GM12878 (cell line): ENCODE measurements around the gene MICALL1. TPM values are rescaled to one million over a fixed set of nuclear protein-coding genes. Genes with fewer than 3 reads are reported as not detected.

ENCODE experiments used
- BMI1 ChIP-seq: fragments of 450-650 bp; IDR thresholded peaks from 2 replicates; pipeline ENCODE4 v1.6.1; 2016; ENCODE audit warnings: mild to moderate bottlenecking, moderate library complexity, borderline replicate concordance
- CBX3 ChIP-seq: fragments of 200-600 bp; sonication (generic); IDR thresholded peaks from 2 replicates; pipeline ENCODE4 v1.6.1; 2016; ENCODE audit warnings: low read depth, borderline replicate concordance
- CBX5 ChIP-seq: sonication (generic); IDR thresholded peaks from 2 replicates; pipeline ENCODE4 v1.6.1; 2016; ENCODE audit warnings: low read depth, moderate library complexity, mild to moderate bottlenecking, inconsistent platforms
- CEBPZ ChIP-seq: fragments of 150-350 bp; IDR thresholded peaks from 2 replicates; pipeline ENCODE4 v1.6.1; 2016; ENCODE audit warnings: low read depth, low read length
- CUX1 ChIP-seq: IDR thresholded peaks from 2 replicates; pipeline ENCODE4 v1.6.1; 2012; ENCODE audit warnings: improper control_type of control experiment, low read depth, low read length; ENCODE audit not compliant: insufficient replicate concordance
- EED ChIP-seq: sonication (generic); IDR thresholded peaks from 2 replicates; pipeline ENCODE4 v1.6.1; 2016; ENCODE audit warnings: antibody characterized with exemption, low read depth
- HDGF ChIP-seq: fragments of 450-650 bp; IDR thresholded peaks from 2 replicates; pipeline ENCODE4 v1.6.1; 2016; ENCODE audit warnings: antibody characterized with exemption
- HSF1 ChIP-seq: fragments of 150-350 bp; IDR thresholded peaks from 2 replicates; pipeline ENCODE4 v1.6.1; 2014; ENCODE audit warnings: mild to moderate bottlenecking, low read depth, low read length
- IKZF2 ChIP-seq, 2 experiments: fragments of 450-650 bp; IDR thresholded peaks; 2 replicates each; pipeline ENCODE4 v1.6.1; 2017; ENCODE audit warnings: mild to moderate bottlenecking in 2 of 2, moderate library complexity in 2 of 2
- MTA3 ChIP-seq: IDR thresholded peaks from 2 replicates; pipeline ENCODE4 v1.6.1; 2012; ENCODE audit warnings: low read length, inconsistent platforms, borderline replicate concordance
- RCOR1 ChIP-seq: conservative IDR thresholded peaks from 2 replicates; pipeline ENCODE4 v1.6.1; 2012; ENCODE audit warnings: low read depth, low read length, improper control_type of control experiment
- RUNX3 ChIP-seq: IDR thresholded peaks from 2 replicates; pipeline ENCODE4 v1.6.1; 2012; ENCODE audit warnings: low read length, inconsistent platforms
- USF2 ChIP-seq: IDR thresholded peaks from 2 replicates; pipeline ENCODE4 v1.6.1; 2011; ENCODE audit warnings: low read depth, low read length, improper control_type of control experiment, borderline replicate concordance
- ZNF592 ChIP-seq: fragments of 450-650 bp; IDR thresholded peaks from 2 replicates; pipeline ENCODE4 v1.6.1; 2017; ENCODE audit warnings: mild to moderate bottlenecking, moderate library complexity
- ZZZ3 ChIP-seq: IDR thresholded peaks from 2 replicates; pipeline ENCODE4 v1.6.1; 2011; ENCODE audit warnings: low read depth; ENCODE audit not compliant: control insufficient read depth, insufficient read length
- polyA plus RNA-seq, 11 experiments: library from polyadenylated mRNA; depleted of rRNA in 4 of 11; unstranded in 6 of 11; stranded (reverse) in 5 of 11; fragments of >200 nt; fragmentation: Nextera tagmentation in 4 of 11; fragmentation: Illumina TruSeq in 1 of 11; extraction: Ambion mirVana in 4 of 11; extraction: Trizol in 1 of 11; gene quantifications; 1 replicate in 1 of 11; 2 replicates in 10 of 11; pipeline versions ENCODE4 v1.2.1 to v1.2.3, GENCODE V29; 2011 to 2016; ENCODE audit warnings: inconsistent platforms in 2 of 11, missing spikeins in 2 of 11, low read depth in 1 of 11
- total RNA-seq, 4 experiments: library from RNA; depleted of rRNA in 3 of 4; stranded (reverse); fragments of >200 nt in 3 of 4; fragmentation: Illumina TruSeq in 1 of 4; extraction: Trizol in 1 of 4; gene quantifications; 2 replicates each; pipeline versions ENCODE4 v1.2.1 to v1.2.3, GENCODE V29; 2013 to 2021

Gene MICALL1
- total and polyA plus RNA-seq, 10 of the 15 experiments (the other 5 are each of a cell fraction or from before 2014, with no cell fraction given) = 0.72 to 30.7 (median 7.8) TPM

GRCh38 chr22:37896181-37896592 lies 9.9 kb upstream of the MICALL1 start (continued):
- TF ChIP-seq BMI1 (no peak), CUX1 (no peak), RUNX3 (no peak; the same call in 1 of the 2 replicates), HSF1 (no peak), ZNF592 (no peak), USF2 (no peak), CBX5 (no peak), CBX3 (no peak), ZZZ3 (no peak), IKZF2 (IDR thresholded peaks at IDR 0.05) (peak; percentile 33 to 66; a peak in 3 of 4 replicates), RCOR1 (no peak), EED (no peak), MTA3 (no peak), CEBPZ (no peak), HDGF (peak; percentile 54; the same call in 1 of the 2 replicates)
